Retinal pigment epithelial cell (primary cell): Measurements from ENCODE around the gene DLGAP4.

ENCODE experiments used
- DNase-seq: peaks from one replicate; pipeline ENCODE4 v3.0.0-alpha.2; 2010; ENCODE audit warnings: low read depth
- H3K4me3 ChIP-seq: 2 replicates; pipeline ENCODE4 v1.5.1; 2011; ENCODE audit warnings: mild to moderate bottlenecking, low read length, control low read depth, moderate library complexity
- CTCF ChIP-seq: conservative IDR thresholded peaks from 2 replicates; pipeline ENCODE4 v1.5.1; 2011; ENCODE audit warnings: low read depth, low read length, control low read depth, inconsistent platforms

DLGAP4 gene

GRCh38 chr20:36499211-36499610 lies 193.1 kb downstream of the DLGAP4 start:
- no peak for DNase-seq
- no peak for TF ChIP-seq CTCF
- H3K4me3 ChIP-seq = no peak overlapping the region

GRCh38 chr20:36499723-36500501 lies 193.8 kb downstream of the DLGAP4 start:
- no peak for TF ChIP-seq CTCF
- DNase-seq = no peak
- H3K4me3 ChIP-seq = no peak overlapping the region

- TF ChIP-seq CTCF = no peak
- no peak overlapping the region for H3K4me3 ChIP-seq
- no peak for DNase-seq
Observed at GRCh38 chr20:36501367-36502006, 195.3 kb downstream of the DLGAP4 start.

- TF ChIP-seq CTCF = no peak
- DNase-seq = no peak
- H3K4me3 ChIP-seq = no peak overlapping the region
Observed at GRCh38 chr20:36504295-36504694, 198.2 kb downstream of the DLGAP4 start.

- TF ChIP-seq CTCF = peak; percentile 52
- DNase-seq = no peak
- H3K4me3 ChIP-seq = no peak overlapping the region
Observed at GRCh38 chr20:36506253-36506652, 200.1 kb downstream of the DLGAP4 start.

- DNase-seq = no peak
- no peak for TF ChIP-seq CTCF
- H3K4me3 ChIP-seq = no peak overlapping the region
Observed at GRCh38 chr20:36507746-36508145, 201.6 kb downstream of the DLGAP4 start.
